GM18907 (cell line): ENCODE results near the gene EIF4G3.
"Not testable (repeated sequence)": the region's sequence is repeated elsewhere in the genome, so short reads cannot be mapped to it uniquely, and the experiment has no call there.

Experiments
- ATAC-seq: cut with Tn5 transposase; IDR thresholded peaks from one replicate; pipeline ENCODE4 v1.9.1; 2021; ENCODE audit warnings: mild to moderate bottlenecking, moderate library complexity; ENCODE audit not compliant: unreplicated experiment

Gene EIF4G3, protein sequence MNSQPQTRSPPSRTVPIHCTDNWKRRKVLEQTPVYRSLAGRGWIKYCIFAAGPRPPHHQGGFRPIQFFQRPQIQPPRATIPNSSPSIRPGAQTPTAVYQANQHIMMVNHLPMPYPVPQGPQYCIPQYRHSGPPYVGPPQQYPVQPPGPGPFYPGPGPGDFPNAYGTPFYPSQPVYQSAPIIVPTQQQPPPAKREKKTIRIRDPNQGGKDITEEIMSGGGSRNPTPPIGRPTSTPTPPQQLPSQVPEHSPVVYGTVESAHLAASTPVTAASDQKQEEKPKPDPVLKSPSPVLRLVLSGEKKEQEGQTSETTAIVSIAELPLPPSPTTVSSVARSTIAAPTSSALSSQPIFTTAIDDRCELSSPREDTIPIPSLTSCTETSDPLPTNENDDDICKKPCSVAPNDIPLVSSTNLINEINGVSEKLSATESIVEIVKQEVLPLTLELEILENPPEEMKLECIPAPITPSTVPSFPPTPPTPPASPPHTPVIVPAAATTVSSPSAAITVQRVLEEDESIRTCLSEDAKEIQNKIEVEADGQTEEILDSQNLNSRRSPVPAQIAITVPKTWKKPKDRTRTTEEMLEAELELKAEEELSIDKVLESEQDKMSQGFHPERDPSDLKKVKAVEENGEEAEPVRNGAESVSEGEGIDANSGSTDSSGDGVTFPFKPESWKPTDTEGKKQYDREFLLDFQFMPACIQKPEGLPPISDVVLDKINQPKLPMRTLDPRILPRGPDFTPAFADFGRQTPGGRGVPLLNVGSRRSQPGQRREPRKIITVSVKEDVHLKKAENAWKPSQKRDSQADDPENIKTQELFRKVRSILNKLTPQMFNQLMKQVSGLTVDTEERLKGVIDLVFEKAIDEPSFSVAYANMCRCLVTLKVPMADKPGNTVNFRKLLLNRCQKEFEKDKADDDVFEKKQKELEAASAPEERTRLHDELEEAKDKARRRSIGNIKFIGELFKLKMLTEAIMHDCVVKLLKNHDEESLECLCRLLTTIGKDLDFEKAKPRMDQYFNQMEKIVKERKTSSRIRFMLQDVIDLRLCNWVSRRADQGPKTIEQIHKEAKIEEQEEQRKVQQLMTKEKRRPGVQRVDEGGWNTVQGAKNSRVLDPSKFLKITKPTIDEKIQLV (N-terminal part only)

DNA sequence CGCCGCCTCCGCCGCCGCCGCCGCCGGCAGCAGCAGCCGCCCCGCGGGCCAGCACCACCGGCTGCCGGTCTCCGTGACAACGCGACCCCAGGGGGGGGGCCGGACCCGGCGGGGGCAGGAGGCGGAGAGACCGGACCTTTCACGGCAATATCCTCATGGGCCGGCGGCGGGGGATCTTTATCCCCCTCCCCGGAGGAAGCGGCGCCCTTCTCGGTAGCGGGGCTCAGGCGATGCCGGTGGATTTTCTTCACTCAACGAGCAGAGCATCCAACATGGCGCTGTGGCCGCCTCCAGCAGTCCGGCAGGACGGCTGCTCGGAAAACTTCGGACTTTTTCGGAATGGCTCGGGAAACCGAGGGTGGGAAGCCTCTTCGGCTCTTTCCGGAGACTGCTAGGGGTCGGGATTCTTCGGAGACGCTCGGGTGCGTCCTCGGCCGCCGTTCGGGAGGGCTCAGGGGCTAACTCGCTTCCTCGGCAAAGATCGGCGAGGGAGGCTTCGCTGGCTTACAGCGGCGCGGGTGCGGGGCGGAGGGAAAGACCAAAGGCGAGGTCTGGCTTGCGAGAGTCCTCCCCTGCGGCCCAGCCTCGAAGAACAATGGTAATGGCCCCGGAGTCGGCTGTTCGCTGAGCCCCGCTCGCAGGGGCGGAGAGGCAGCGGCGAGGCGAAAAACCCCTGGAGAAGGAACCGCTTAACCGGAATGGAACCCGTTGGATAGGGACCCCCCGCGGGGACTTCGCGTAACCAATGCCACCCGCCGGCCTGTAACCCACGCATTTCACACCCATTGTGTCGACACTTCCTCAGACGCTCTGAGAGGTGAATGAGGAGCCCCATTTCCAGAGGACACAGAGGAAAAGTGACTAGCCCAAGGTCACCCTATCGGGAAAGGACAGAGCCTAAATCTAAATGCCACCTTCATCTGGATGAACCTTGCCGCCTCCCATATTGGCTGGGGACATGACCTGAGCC, at the start of gene EIF4G3:
TSS of gene EIF4G3 (minus strand) at position 312 of the 970 bp plus-strand sequence. CDS start 174,155 bp downstream, outside the sequence.
- peak; percentile 93 for ATAC-seq

DNA sequence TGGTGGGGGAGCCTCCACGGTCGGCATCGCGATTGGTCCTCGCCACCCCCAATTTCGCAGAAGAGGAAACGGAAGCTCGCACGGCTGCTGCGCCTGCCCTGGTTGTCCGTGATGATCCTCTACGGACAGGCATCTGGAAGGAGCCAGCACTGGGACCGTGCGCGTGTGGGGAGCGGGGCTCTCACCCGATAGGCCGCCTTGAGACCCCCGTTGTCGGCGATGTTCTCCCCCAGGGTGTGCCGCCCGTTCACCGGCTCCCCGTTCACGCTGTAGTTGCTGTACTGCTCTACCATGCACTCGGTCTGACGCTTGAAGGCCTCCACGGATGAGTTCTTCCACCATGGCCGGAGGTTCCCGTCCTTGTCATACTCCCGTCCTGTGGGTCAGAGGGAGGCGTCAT, 48.4 kb upstream of the EIF4G3 start:
- ATAC-seq: no peak

DNA sequence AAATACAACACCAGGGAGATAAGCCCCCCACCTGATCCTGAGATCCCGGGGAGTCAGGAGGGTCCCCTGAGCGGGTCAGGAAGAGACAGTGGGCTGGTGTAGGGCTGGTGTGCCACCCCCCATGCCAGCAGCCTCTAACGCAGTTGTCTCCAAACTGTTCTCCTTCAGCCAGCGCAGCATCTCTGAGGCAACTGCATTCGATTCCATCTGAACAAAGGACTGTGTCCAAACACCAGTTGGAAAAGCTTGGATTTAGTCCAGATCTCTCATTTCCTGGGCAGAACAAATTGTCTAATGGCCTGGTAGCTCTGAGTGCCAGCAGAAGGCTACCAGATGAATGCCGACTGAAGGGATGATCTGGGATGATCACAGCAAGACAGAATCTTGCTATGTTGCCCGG, 44.1 kb upstream of the EIF4G3 start:
- no peak for ATAC-seq

DNA sequence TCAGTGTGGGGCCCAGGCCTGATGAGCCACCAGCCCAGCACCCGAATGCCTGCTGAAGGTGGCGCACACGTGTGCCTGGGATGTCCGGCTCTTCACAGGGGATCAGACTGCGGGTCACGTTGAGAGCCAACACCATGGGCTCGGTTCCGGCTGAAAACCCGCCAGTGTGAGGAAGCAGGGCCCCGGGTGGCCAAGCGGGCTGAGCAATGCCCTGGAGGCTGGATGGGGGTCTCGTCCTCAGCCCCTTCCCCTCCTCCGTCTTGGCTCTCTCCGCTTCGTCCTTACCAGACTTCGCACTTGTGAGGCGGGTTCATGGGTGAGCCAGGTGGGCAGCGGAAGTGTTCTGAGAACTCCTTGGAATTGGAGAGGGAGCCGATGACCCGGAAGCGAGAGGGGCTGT, 43.0 kb upstream of the EIF4G3 start:
- no peak for ATAC-seq

DNA sequence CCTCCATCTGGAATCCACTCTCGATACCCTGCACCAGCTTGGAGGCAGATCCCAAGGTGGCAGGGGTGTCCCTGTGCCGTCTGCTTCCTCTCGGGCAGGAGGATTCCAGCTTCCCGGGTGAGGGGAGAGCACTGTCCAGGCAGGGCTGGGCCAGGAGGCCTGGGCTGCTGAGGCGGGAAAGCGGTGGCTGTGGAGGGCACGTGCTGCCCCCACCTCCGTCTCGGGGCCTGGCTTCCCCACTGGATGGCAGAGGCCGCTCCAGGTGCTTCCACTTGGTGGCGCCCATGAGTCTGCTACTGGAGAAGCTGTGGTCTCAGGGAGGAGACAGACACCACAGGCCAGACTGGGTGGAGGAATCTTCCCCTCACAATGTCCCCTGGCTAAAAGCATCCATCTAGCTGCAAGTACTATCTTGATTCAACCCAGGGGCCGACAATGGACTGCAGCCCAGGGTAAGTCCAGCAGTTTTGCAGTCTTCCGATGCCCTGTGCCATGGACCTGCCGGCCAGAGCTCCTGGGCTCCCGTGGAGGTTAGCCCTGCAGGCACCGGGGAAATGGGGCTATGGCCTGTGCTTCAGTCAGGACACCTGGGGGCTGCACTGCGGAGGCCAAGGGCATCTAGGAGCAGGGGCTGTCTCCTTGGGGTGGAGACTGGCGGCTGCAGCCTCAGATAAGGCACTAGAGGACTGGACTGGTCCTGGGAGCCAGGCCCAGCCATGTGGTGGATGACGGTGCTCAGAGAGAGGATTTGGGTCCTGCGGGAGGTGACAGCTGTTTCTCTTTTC, 41.3 kb upstream of the EIF4G3 start:
- ATAC-seq: no peak

DNA sequence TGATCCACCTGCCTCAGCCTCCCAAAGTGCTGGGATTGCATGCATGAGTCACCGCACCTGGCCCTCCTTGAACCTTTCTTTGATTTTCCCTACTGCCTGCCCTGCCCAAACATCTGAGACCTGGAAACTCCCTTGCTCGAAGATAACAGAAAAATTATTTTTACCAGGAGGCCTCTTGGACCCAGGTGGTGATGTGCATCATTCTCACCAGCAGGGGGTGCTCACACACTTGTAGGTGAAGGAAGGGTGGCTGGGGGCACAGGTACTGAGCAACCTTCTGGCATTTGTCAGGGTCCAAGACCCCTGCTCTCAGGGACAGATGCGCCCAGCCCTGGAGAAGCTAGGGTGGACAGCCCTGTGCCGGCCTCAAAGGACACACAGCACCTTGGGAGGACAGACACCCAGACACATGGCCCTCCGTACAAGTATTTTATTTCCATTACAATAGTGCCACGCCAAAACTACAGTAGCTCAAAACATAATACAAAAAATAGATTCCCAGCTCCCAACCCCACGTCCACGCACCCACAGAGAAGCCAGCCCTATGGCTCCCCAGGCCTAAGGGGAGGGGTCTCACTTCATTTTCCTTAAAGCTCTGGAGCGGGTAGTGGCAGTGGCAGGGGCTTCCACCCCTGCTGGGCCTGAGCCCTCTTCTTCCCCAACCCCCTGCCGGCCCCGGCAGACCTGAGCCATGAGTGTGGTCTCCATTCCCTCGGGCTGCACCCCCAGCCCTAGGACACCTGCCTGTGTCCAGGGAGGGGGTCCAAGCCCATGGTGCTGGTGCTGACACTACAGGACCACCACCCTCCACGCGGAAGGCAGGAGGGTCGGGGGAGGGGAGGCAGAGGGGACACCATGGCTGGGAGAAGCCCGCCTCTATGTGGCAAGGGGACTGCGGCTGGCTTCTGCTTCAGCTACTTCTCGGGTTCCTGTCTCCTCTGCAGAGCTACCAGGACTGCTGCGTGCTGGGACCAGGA, 40.4 kb upstream of the EIF4G3 start:
- no peak for ATAC-seq

DNA sequence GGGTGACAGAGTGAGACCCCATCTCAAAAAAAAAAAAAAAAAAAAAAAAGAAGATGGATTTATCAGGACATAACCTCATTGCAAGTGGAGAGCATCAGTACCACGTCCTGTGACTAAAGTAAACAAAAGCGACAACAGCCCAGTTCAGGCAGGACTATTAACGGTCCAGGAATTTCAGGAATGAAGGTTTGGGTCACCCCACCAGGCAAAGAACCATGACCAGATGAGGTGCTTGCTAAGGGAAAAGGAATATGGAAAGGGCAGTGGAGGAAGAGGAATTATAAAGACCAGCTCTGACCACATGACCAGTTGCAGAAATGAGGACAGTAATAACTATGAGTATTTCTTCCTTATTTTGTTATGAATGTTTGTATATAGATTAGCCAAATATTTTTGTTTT, 35.4 kb upstream of the EIF4G3 start:
- no peak for ATAC-seq

DNA sequence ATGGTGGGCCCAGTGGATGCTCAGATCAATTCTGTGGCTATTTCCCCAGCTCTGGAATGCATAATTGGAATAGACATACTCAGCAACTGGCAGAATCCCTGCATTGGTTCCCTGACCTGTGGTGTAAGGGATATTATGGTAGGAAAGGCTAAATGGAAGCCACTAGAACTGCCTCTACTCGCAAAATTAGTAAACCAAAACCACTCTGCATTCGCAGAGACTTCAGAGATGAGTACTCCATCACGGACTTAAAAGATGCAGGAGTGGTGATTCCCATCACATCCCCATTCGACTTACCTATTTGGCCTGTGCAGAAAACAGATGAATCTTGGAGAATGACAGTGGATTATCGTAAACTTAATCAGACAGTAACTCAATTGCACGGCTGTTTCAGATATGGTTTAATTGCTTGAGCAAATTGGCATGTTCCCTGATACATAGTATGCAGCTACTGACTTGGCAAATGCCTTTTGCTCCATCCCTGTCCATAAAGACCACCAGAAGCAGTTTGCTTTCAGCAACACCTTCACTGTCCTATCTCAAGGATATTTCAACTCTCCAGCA, 31.5 kb upstream of the EIF4G3 start:
- ATAC-seq: not testable (repeated sequence)

DNA sequence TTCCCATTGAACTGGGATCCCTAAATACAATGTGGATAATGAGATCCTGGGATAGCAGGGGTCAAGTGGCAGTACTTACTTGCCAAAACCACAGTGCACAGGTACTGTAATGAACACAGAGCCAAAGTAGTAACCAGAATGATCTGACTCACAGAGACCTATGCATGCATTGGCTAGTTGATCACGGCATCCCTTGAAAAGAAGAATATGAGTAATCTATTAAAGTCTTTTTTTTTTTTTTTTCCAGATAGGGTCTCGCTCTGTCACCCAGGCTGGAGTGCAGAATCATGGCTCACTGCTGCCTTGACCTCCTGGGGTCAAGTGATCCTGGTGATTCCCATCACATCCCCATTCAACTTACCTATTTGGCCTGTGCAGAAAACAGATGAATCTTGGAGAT, 29.4 kb upstream of the EIF4G3 start:
- no peak for ATAC-seq

DNA sequence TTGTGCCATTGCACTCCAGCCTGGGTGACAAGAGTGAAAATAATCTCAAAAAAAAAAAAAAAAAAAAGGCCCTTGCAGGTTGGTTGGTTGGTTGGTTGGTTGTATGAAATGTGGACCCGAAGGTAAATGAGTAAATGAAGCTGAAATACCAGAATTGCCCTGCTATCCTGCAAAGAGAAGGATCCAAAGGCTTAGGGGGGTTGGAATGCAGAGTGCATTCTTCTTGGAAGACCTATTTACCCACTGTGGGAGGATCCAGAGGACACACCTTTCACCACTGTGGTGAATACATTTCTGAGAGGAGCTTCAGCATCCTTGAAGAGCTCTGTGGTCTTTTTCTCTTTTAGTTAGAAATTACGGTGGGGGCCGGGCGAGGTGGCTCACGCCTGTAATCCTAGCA, 28.7 kb upstream of the EIF4G3 start:
- no peak for ATAC-seq

DNA sequence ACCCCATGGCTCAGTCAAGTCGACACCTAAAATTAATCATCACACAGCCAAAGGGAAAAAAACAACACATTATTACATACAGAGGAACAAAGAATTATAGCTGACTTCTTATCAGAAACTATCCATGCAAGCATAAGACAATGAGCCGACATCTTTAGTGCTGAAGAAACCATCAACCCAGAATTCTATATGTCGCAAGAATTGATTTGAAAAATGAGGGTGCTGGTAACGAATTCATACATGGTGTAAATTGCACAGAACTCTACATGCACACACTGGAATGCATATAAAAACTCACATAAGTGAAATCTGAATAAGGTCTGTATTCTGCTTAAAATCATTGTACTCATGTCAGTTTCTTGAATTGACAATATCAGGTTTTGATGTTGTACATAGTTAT, 25.0 kb upstream of the EIF4G3 start:
- ATAC-seq: no peak

DNA sequence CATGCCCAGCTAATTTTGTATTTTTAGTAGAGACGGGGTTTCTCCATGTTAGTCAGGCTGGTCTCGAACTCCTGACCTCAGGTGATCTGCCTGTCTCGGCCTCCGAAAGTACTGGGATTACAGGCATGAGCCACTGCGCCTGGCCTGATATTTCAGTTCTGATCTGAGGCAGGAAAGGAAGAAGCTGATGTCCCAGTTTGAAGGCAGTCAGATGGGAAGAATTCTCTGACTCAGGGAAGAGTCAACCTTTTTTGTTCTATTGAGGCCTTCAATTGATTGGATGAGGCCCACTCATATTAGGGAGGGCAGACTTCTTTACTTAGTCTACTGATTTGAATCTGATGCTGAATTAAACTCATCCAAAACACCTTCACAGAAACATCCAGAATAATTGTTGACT, 24.5 kb upstream of the EIF4G3 start:
- not testable (repeated sequence) for ATAC-seq

DNA sequence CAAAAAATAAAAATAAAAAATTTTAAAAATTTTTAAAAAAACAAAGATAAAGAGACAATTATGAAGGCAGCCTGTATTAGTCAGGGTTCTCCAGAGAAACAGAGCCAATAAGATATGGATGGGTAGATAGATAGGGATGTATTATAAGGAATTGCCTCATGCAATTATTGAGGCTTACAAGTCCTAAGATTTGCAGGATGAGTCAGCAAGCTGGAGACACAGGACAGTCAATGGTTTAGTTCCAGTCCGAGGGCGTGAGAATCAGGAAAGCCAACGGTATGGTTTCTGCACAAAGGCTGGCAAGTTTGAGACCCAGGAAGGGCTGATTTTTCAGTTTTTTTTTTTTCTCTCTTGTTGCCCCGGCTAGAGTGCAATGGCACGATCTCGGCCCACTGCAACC, 24.1 kb upstream of the EIF4G3 start:
- ATAC-seq: no peak

DNA sequence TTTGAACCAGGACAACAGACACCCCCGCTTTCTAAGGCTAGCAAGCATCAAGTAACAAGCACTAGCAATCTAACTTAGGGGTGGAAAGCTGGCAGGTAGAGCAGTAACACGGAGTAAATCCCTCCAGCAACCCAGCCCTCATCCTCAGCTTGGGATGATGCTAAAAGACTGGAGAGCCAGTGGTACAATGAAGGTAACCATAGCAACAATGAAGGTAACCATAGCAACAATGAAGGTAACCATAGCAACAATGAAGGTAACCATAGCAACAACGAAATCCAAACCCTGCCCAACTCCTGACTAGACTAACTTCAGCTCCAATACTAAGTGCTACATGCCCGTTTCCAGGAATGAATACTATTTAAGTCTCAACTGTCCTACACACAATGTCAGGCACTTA, 22.2 kb upstream of the EIF4G3 start:
- ATAC-seq: no peak

DNA sequence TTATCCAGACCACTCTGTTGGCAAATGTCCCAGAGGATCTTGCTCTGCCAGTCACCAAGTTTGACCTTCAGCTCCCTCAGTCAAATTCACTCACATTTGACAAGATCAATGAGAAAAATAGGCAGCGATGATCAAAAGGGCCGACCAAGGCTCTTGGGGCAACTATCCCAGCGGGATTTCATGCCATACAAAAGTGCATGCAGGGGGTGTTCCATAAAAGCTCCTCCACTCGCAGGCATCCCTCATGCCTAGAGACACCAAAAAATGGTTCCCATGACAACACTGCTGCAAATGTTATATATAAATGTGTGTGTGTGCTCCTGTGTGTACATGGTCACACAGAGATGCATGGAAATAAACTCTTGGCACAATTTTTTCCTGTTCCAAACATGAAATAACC, 16.2 kb upstream of the EIF4G3 start:
- no peak for ATAC-seq

DNA sequence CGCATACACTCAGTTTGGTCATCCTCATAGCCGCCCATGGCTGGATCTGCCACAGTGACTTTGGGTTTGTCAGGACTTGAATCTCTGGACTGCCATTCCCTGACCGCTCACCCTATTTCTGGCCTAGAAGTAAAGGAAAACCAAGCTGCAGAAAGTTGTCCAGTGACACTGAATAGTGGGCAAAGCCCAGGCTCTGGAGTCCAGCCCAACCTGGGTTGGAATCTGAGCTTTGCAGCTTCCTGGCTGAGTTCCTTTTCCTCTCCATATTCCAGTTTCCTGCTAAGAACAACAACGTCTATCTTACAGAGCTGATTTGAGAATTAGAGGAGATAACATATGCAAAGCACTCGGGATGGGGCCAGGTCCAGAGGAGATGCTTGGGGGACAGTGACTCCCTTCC, 15.6 kb upstream of the EIF4G3 start:
- no peak for ATAC-seq

DNA sequence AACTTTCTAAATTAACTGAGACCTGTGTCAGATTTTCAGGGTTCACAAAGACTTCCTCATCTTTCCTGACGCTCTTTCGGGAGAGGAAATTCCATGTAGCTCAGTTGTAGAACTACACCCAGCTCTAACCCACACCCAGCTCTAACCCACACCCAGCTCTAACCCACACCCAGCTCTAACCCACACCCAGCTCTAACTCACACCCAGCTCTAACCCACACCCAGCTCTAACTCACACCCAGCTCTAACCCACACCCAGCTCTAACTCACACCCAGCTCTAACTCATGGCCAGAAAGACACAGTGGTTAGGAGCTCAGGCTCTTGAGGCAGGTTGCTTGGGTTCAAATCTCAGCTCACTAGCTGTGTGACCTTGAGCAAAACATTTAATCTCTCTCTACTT, 14.1 kb upstream of the EIF4G3 start:
- ATAC-seq: not testable (repeated sequence)

DNA sequence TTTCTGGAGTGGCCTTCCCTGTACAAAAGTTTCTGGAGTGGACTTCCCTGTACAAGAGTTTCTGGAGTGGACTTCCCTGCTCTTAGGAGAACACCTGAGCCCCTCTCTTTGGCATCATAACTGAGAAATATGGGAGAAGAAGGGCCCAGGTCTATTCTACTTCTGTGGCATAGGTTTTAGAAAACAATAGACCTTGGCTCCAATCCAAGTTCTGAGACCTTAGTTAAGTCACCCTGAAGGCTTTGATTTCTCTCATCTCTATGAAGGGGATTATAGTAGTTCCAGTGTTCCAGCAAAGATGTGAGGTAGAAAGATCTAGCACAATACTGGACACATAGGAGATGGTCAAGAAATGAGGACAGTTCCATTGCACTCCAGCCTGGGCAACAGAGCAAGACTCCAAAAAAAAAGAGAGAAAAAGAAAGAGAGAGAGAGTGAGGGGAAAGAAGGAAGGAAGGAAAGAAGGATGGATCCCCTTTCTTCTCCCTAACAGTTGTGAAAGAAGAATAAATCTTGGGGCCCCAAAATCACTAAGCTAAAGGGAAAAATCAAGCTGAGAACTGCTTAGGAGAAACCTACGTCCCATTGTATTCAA, 13.3 kb upstream of the EIF4G3 start:
- no peak for ATAC-seq
